ENCODE results near the gene MBLAC2.

The MBLAC2 gene

DNA sequence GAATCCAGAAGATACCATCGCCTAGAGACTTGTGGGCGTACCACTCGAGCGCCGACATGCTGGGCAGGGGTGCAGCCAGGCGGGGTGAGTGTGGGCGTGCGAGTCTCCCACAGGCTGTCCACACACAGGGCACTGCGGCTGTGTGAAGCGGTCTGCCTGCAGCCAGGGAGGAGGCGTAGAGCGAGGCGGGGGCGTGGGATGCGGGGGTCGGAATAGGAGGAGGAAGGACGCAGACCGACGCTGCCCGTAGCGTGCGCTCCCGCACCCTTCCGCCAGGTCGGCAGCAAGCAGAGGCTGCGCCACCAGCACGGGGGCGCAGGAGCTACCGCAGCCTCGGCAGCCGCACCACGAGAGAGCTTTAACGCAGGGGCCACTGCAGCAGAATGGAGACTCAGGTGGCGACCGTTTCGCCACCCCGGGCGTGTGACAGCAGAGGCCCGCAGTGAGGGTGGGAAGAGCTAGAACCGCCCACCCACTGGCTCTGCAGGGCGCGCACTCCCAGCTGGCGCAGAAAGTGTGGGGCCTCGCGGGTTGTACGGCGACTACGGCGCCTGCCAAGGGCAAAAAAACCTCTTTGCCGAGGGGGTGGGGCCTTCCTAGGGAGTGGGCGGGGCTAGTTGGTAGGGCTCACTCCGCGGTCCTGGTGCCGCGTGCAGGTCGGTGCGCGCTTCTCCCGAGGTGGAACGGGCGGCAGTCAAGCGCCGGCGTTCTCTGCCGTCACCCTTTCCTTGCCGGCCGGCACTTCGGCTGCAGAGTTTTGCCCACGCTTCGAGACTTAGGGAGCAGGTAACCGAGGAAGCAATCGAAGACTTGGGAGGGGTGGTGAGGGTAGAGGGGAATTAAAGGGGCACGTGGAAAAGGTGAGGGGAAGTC lies at the start of gene MBLAC2, which contains the start of gene POLR3G:
TSS of gene MBLAC2 (minus strand) at position 537 of the 873 bp plus-strand sequence. CDS start at position 58, 479 bp downstream.
TSS of gene POLR3G (plus strand) at position 630 of the 873 bp plus-strand sequence. CDS start 10,704 bp downstream, outside the sequence.
- in situ Hi-C loops (cut with MboI; ENCODE audit: low sequenced_read_pairs), result no loop called here

GRCh38 chr5:90519081-90519480 lies 44.5 kb upstream of the MBLAC2 start:
- in situ Hi-C loops (cut with MboI; ENCODE audit: low sequenced_read_pairs), result no loop called here

DNA sequence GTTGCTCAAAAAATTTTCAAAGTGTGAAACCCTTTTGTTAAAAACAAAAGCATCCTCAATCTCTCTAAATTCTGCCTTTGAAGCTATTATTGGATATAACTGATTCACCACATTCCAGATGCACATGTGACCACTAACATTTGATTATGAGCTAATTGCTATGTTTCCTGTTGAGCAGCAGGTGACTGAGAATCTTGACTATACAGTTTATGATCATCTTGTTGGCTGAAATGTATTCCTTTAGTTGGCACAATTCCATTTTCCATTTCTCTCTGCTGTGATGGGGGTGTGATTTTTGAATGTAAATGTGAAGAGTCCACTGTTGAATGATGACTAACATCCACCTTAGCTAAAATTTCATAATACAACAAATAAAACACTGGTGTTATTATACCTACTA lies 44.1 kb upstream of the MBLAC2 start:
- in situ Hi-C loops (cut with MboI; ENCODE audit: low sequenced_read_pairs), result no loop called here

DNA sequence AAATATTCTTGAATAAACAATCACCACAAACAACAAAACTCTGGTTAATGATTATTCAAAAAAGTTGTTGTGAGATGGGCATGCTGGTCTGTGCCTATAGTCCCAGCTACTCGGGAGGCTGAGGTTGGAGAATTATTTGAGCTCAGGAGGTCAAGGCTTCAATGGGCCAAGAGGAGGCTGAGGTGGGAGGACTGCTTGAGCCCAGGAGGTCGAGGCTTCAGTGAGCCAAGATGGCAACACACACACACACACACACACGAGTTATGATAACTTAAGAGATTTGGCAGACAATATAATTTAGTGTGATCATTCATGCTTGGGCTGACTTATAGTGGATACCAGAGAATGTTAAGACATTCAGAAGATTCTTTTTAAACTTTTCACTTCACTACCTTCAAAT lies 39.9 kb upstream of the MBLAC2 start:
- in situ Hi-C loops (cut with MboI; ENCODE audit: low sequenced_read_pairs), result no loop called here

DNA sequence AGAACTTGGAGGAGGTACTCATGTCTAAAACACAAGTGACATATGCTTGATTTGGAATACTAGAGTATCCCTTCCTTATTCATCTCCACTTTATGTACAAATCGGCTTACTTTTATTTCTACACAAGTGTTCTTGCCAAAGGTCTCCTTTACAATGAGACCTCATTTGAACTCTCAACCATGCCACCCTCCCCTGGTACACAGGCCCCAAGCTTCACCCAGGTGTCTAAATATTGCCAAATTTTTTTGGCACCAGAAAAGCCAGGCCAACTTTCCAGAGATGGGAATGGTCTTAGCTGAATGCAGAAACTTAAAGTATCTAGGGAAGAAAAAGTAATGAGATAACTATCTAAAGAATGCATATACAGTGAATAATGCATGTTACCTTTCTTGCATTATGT lies 35.9 kb upstream of the MBLAC2 start:
- in situ Hi-C loops (cut with MboI; ENCODE audit: low sequenced_read_pairs), result no loop called here

- in situ Hi-C loops (cut with MboI; ENCODE audit: low sequenced_read_pairs), result no loop called here
Observed at GRCh38 chr5:90506221-90506620, 31.6 kb upstream of the MBLAC2 start.

DNA sequence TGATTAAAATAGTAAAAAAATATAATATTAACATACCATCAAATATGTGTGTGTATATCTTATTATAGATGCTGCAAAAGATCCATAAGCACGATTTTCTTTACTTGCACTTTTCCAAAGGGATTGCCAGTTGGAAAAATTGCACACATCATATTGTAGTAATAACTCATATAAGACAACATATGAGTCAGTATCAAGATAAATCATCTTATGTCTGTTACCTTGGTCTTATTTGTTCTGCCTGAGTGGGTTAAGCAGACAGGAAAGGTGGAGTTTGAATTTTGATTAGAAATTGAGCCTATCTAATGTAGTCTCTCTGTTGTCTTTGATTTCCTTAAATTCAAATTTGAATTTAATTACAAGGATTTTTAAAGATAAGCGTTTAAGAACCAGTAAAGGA lies 30.2 kb upstream of the MBLAC2 start:
- in situ Hi-C loops (cut with MboI; ENCODE audit: low sequenced_read_pairs), result no loop called here

- in situ Hi-C loops (cut with MboI; ENCODE audit: low sequenced_read_pairs), result no loop called here
Observed at GRCh38 chr5:90503596-90503995, 29.0 kb upstream of the MBLAC2 start.

DNA sequence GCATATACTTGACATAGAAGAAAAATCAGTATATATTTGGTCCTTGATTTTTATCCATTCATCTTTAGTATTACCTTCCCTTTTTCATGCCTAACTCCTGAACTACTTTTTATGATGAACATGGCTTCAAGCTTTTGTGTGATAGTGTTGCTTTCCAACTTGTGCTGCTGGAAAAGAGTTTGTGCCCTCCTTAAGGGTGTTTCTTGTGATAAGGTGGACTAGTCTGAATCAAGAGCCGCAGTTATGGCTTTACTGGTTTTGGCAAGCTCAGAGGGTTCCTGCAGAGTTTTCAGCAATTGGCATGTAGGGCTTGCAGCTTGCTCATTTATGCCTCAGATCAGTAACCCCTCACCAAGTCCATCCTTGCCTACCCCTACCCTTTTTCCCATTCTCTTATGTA lies 20.6 kb upstream of the MBLAC2 start:
- in situ Hi-C loops (cut with MboI; ENCODE audit: low sequenced_read_pairs), result no loop called here

DNA sequence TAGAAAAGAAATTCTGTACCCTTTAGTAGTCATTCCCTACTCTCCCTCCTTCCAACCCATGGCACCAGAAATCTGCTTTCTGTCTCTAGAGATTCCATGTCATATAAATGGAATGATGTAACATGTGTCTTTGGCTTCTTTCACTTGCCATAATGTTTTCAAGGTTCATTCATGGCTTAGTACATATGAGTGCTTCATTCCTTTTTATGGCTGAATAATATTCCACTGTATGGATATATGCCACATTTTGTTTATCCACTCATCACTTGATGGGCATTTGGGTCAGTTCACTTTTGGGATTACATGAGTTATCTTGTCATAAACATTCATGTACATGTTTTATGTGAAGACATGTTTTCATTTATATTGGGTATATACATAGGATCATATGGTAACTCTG lies 19.5 kb upstream of the MBLAC2 start:
- in situ Hi-C loops (cut with MboI; ENCODE audit: low sequenced_read_pairs), result no loop called here

DNA sequence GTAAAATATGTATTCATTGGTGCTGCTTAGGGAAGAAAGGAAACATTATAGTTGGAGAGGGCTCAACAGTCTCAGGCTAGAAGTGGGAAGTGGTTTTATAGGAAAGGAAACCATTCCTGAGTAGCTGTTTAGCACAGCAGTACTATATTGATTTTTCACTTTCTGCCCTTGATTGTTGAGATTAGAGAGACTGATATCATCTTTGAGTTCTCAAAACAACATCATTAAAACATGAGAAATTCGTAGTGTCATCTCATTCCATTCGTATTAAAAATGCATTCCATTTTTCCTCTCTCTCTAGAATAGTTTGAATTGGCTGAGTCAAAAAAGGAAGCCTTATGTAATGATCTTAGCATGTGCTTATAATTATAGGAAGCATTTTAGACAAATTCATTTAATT lies 14.2 kb upstream of the MBLAC2 start:
- in situ Hi-C loops (cut with MboI; ENCODE audit: low sequenced_read_pairs), result no loop called here

DNA sequence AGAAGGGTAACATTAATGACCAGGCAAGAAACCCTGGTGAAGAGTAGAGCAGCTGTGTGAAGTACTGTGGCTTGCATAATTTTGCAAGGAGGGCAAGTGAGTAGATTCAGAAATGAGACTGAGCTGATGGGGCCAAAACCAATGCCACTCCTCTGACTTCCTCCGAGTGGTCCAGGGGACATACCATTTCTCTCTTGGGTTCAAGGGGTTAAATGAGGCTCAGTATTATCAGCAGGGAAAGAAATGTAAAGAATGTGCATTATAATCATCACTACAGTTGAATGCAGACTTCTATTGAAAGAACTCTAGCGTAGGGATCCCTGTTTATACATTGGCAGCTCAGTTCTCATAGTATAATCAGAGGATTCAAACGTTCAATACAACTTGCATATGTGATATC lies 10.0 kb upstream of the MBLAC2 start:
- in situ Hi-C loops (cut with MboI; ENCODE audit: low sequenced_read_pairs), result no loop called here

GRCh38 chr5:90483206-90483605 lies 8.6 kb upstream of the MBLAC2 start:
- in situ Hi-C loops (cut with MboI; ENCODE audit: low sequenced_read_pairs), result no loop called here

GRCh38 chr5:90480699-90481098 lies 6.1 kb upstream of the MBLAC2 start:
- in situ Hi-C loops (cut with MboI; ENCODE audit: low sequenced_read_pairs), result no loop called here

DNA sequence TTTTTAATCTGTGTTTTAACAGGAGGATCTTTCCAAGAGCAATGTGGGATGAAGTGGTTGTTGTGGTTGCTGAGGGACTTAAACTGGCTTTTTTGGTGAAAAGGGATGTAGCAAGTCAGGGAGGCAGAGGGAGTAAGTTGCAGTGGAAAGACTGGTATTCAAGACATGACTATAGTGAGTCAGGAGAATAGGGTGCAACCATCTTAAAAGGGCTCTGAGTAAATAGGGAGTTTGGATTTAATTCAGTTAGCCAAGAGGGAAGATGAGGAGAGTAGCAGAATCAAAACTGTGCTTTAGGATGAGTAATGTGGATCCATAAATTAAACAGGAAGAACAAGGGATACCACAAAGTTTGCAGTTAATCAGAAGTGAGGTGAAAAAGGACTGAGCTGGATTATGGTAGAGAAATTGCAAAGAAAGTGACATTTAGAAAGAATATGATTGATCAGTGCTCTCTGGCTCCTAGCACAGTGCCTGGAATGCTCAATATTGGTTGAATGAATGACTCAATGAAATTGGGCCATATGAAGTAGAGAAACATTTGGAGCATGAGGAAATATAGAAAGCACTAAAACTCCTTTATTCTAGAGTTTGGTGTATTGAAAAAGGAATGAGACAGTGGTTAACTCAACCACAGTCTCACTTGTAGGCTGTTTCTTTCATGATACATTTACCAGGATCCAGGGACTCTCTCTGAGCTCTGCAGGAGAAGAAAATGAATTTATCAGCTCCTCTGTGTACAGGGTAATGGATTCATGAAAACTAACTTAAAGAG lies 5.2 kb upstream of the MBLAC2 start:
- in situ Hi-C loops (cut with MboI; ENCODE audit: low sequenced_read_pairs), result no loop called here

- in situ Hi-C loops (cut with MboI; ENCODE audit: low sequenced_read_pairs), result no loop called here
Observed at GRCh38 chr5:90477621-90478215, 3.1 kb upstream of the MBLAC2 start.

DNA sequence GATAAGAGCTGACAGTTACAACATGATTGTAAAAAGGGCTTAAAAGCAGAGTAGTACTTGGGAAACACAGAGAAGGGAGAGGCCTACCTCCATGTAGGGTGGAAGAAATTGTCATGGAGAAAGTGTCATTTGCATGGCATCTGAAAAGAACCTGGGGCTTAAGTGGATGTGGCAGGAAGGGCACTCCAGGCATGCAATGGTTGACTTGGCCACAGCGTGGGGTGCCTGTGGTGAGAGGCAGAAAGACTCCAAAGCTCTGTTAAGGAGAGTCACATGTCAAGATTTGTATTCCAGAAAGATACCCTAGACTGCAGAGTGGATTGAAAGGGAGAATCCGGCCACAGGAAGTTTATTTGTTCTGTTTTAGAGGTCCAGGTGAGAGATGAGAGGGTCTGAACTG lies 2.5 kb upstream of the MBLAC2 start:
- in situ Hi-C loops (cut with MboI; ENCODE audit: low sequenced_read_pairs), result no loop called here

GRCh38 chr5:90476391-90476790 lies 1.8 kb upstream of the MBLAC2 start:
- in situ Hi-C loops (cut with MboI; ENCODE audit: low sequenced_read_pairs), result no loop called here

DNA sequence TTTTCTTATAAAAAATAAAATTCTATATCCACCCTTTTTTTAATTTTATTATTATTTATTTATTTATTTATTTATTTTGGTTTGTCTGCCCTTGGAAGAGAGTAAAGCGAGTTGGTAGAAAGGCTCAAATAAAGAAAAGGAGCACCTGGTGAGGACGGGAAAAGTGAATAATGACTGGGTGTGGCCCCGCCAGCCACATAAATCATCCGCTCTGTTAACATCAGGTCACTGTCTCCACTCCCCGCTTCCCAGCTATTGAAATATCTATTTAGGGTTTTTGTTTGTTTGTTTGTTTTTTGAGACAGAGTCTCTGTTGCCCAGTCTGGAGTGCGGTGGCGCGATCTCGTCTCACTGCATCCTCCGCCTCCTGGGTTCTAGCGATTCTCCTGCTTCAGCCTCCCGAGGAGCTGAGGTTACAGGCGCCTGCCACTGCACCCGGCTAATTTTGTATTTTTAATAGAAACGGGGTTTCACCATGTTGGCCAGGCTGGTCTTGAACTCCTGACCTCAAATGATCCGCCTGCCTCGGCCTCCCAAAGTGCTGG lies 937 bp upstream of the MBLAC2 start:
- in situ Hi-C loops (cut with MboI; ENCODE audit: low sequenced_read_pairs), result no loop called here

DNA sequence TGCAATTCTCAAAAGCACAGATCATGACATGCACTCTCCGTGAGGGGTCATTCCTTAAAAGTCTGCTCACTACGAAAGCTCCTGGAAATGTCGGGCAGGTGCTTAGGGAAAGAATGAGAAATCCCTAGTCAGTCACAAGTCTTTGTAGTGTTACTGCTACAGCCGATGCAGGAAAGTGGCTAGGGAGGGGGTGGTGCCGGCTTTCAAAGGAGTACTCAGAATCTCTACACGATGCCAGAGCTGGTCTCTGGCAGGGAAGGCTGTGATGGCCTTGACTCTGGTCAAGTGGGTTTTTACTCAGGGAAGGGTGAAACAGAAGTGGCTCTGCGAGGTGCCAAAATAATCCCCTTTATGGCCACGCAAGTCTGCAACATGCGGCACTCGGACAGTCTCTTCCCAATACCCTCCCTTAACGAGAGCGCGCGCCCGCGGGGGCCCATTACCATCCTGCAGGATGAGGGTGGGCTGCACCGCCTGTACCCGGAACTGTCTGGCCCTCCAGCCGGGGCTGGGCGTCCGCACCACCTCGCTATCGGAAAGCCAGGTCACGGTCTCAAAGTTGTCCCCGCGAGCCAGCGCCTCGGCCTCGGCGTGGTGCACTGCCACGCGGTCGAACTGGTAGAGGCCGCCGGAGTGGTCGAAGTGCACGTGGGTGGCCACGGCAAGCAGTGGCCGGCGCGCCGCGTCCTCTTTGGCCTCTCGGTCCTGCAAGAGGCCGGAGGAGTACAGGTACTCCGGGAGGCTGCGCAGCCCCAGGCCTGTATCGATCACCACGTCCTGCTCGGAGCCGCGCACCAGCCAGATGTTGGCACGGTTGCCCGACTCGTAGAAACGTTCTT lies 956 bp downstream of the MBLAC2 start:
- in situ Hi-C loops (cut with MboI; ENCODE audit: low sequenced_read_pairs), result no loop called here

Measured in HL-60/S4 (cell line).